Measurements from ENCODE around the gene ATAD5.

The ATAD5 gene

GRCh38 chr17:30913955-30914354 lies 82.2 kb downstream of the ATAD5 start (continued):
- no peak for TF ChIP-seq ZNF16 (tag by site-specific recombination; IDR thresholded peaks at IDR 0.05; ENCODE audit: low read depth)
- no peak for TF ChIP-seq ZNF426 (tag by site-specific recombination; IDR thresholded peaks at IDR 0.05)
- no peak for TF ChIP-seq ZNF513 (tag by site-specific recombination; IDR thresholded peaks at IDR 0.05)

GRCh38 chr17:30915833-30916611 lies 84.3 kb downstream of the ATAD5 start:
- ChIA-PET POLR2A (interaction anchor here (0.7 to 1.2 kb wide), 2 partner anchors 10 to 20 kb away, joined by 4 to 6 read pairs; partner anchors contain the start of gene TEFM), CTCF (interaction anchor here (0.6 kb wide), 1 partner anchor 11 kb away, joined by 3 read pairs; no protein-coding TSS in a partner anchor)
- no peak overlapping the region for H3K27ac ChIP-seq (ENCODE audit: extremely low read depth, low read depth, low read length)
- H3K4me1 ChIP-seq (ENCODE audit: control insufficient read depth, insufficient read depth, low read length) = no peaks in the 10 kb centered on the region
- no peaks in the 10 kb centered on the region for H3K9me3 ChIP-seq (ENCODE audit: control insufficient read depth, insufficient read depth, low read depth, low read length)
- TF ChIP-seq ZNF530 (tag by site-specific recombination; IDR thresholded peaks at IDR 0.05; ENCODE audit: low read depth) (no peak), ZNF596 (tag by site-specific recombination; IDR thresholded peaks at IDR 0.05) (no peak), ZNF148 (tag by site-specific recombination; IDR thresholded peaks at IDR 0.05; ENCODE audit: borderline replicate concordance) (no peak), ZNF473 (tag by site-specific recombination; IDR thresholded peaks at IDR 0.05) (no peak), HOXD13 (CRISPR knock-in tag; IDR thresholded peaks at IDR 0.05; ENCODE audit: borderline replicate concordance) (no peak), ZNF548 (tag by site-specific recombination; IDR thresholded peaks at IDR 0.05) (no peak), ZNF610 (tag by site-specific recombination; IDR thresholded peaks at IDR 0.05; ENCODE audit: borderline replicate concordance) (no peak), ZNF184 (tag by site-specific recombination; IDR thresholded peaks at IDR 0.05) (no peak), ZNF18 (tag by site-specific recombination; IDR thresholded peaks at IDR 0.05) (no peak), BCL6B (tag by site-specific recombination; IDR thresholded peaks at IDR 0.05) (no peak), MYNN (tag by site-specific recombination; IDR thresholded peaks at IDR 0.05; ENCODE audit: borderline replicate concordance) (no peak)
- no peak overlapping the region for H3K4me3 ChIP-seq (ENCODE audit: low read depth, low read length)
- H3K36me3 ChIP-seq (ENCODE audit: control insufficient read depth in 2 of 2, insufficient read depth in 1 of 2, low read length in 2 of 2) = no peaks in the 10 kb centered on the region

GRCh38 chr17:30917050-30917449 lies 85.3 kb downstream of the ATAD5 start:
- TF ChIP-seq ZNF248 (tag by site-specific recombination; IDR thresholded peaks at IDR 0.05) = no peak
- Histone ChIP-seq H3K27ac (ENCODE audit: extremely low read depth, low read depth, low read length) (no peak overlapping the region), H3K36me3 (ENCODE audit: control insufficient read depth in 2 of 2, insufficient read depth in 1 of 2, low read length in 2 of 2) (no peaks in the 10 kb centered on the region), H3K4me3 (ENCODE audit: low read depth, low read length) (no peak overlapping the region), H3K9me3 (ENCODE audit: control insufficient read depth, insufficient read depth, low read depth, low read length) (no peaks in the 10 kb centered on the region), H3K4me1 (ENCODE audit: control insufficient read depth, insufficient read depth, low read length) (no peaks in the 10 kb centered on the region)
- ChIA-PET POLR2A (interaction anchor here (1.0 to 1.1 kb wide), 2 partner anchors 10 to 298 kb away, joined by 3 read pairs; no protein-coding TSS in a partner anchor), CTCF (interaction anchor here (0.7 to 1.3 kb wide), 2 partner anchors 92 to 925 kb away, joined by 3 read pairs; no protein-coding TSS in a partner anchor)
